Measurements from ENCODE around the gene PTGES3L.

Gene PTGES3L

GRCh38 chr17:42922294-42922693 lies 57.6 kb downstream of the PTGES3L start:
- TF ChIP-seq CTCF (IDR thresholded peaks at IDR 0.05) = no peak

- TF ChIP-seq CTCF (IDR thresholded peaks at IDR 0.05) = no peak
These were observed 59.0 kb downstream of the PTGES3L start for GRCh38 chr17:42920922-42921321.

- no peak for TF ChIP-seq CTCF (IDR thresholded peaks at IDR 0.05)
These were observed 59.6 kb downstream of the PTGES3L start for GRCh38 chr17:42920106-42920900.

GRCh38 chr17:42918902-42919521 lies 60.9 kb downstream of the PTGES3L start:
- no peak for TF ChIP-seq CTCF (IDR thresholded peaks at IDR 0.05)

Data from LNCAP (cell line).